Liver (tissue), 9 donors: ENCODE measurements around the gene MORN3. TPM values are rescaled to one million over a fixed set of nuclear protein-coding genes. Genes with fewer than 3 reads are reported as not detected.

ENCODE experiments used
- DNase-seq: peaks from one replicate; pipeline ENCODE4 v3.0.0-alpha.2; 2017; ENCODE audit warnings: low spot score
- H3K27ac ChIP-seq, 2 donors: one replicate each; pipeline ENCODE4 v1.7.0; 2013; ENCODE audit warnings: inconsistent platforms in 2 of 2, low read length in 2 of 2, control low read depth in 1 of 2, low read depth in 1 of 2, mild to moderate bottlenecking in 1 of 2
- H3K27me3 ChIP-seq, 4 donors: one replicate each; pipeline versions ENCODE4 v1.6.1 to v1.7.0; 2013; ENCODE audit warnings: low read length in 3 of 4, inconsistent platforms in 1 of 4, mild to moderate bottlenecking in 1 of 4, moderate library complexity in 1 of 4; ENCODE audit not compliant: control insufficient read depth in 4 of 4, insufficient read depth in 4 of 4
- H3K36me3 ChIP-seq, 4 donors: one replicate each; pipeline versions ENCODE4 v1.6.1 to v1.7.0; 2013; ENCODE audit warnings: low read length in 3 of 4, mild to moderate bottlenecking in 3 of 4, low read depth in 1 of 4, moderate library complexity in 1 of 4; ENCODE audit not compliant: control insufficient read depth in 4 of 4, insufficient read depth in 3 of 4
- H3K4me1 ChIP-seq, 4 donors: one replicate each; pipeline versions ENCODE4 v1.6.1 to v1.7.0; 2013; ENCODE audit warnings: low read length in 3 of 4, mild to moderate bottlenecking in 3 of 4, moderate library complexity in 1 of 4; ENCODE audit not compliant: control insufficient read depth in 4 of 4, insufficient read depth in 4 of 4
- H3K4me3 ChIP-seq, 3 donors: one replicate each; pipeline versions ENCODE4 v1.6.1 to v1.7.0; 2013; ENCODE audit warnings: low read length in 3 of 3, control low read depth in 1 of 3, low read depth in 1 of 3, mild to moderate bottlenecking in 1 of 3
- H3K9ac ChIP-seq, 2 donors: one replicate each; pipeline ENCODE4 v1.7.0; 2013; ENCODE audit warnings: low read length in 2 of 2, mild to moderate bottlenecking in 2 of 2, moderate library complexity in 2 of 2, control low read depth in 1 of 2, low read depth in 1 of 2
- H3K9me3 ChIP-seq, 4 donors: one replicate each; pipeline versions ENCODE4 v1.6.1 to v1.7.0; 2013; ENCODE audit warnings: low read length in 3 of 4; ENCODE audit not compliant: control insufficient read depth in 4 of 4
- ATF3 ChIP-seq: IDR thresholded peaks from 2 replicates; pipeline ENCODE4 v1.6.1; 2016; ENCODE audit warnings: antibody characterized with exemption
- CTCF ChIP-seq: fragments of 150-350 bp; IDR thresholded peaks from 2 replicates; pipeline ENCODE4 v1.5.1; 2017; ENCODE audit warnings: improper control_type of control experiment, low read depth, low read length; ENCODE audit not compliant: missing input control
- EGR1 ChIP-seq, 2 donors: IDR thresholded peaks; 2 replicates each; pipeline ENCODE4 v1.6.1; 2016 to 2018; ENCODE audit warnings: antibody characterized with exemption in 2 of 2, low read depth in 2 of 2
- FOXA1 ChIP-seq: IDR thresholded peaks from 2 replicates; pipeline ENCODE4 v1.6.1; 2016; ENCODE audit warnings: antibody characterized with exemption
- FOXA2 ChIP-seq: IDR thresholded peaks from 2 replicates; pipeline ENCODE4 v1.6.1; 2016; ENCODE audit warnings: antibody characterized with exemption
- GABPA ChIP-seq, 2 donors: IDR thresholded peaks in 1 of 2; conservative IDR thresholded peaks in 1 of 2; 2 replicates each; pipeline ENCODE4 v1.6.1; 2016; ENCODE audit warnings: antibody characterized with exemption in 2 of 2, mild to moderate bottlenecking in 1 of 2, moderate library complexity in 1 of 2
- HNF4A ChIP-seq, 2 donors: conservative IDR thresholded peaks; 2 replicates each; pipeline ENCODE4 v1.6.1; 2016; ENCODE audit warnings: antibody characterized with exemption in 2 of 2, mild to moderate bottlenecking in 2 of 2
- HNF4G ChIP-seq: IDR thresholded peaks from 2 replicates; pipeline ENCODE4 v1.6.1; 2016; ENCODE audit warnings: antibody characterized with exemption
- JUND ChIP-seq, 2 donors: IDR thresholded peaks; 2 replicates each; pipeline ENCODE4 v1.6.1; 2016; ENCODE audit warnings: antibody characterized with exemption in 2 of 2
- MAX ChIP-seq: IDR thresholded peaks from 2 replicates; pipeline ENCODE4 v1.6.1; 2016; ENCODE audit warnings: antibody characterized with exemption
- NR2F2 ChIP-seq: IDR thresholded peaks from 2 replicates; pipeline ENCODE4 v1.6.1; 2016; ENCODE audit warnings: antibody characterized with exemption
- RAD21 ChIP-seq, 2 donors: IDR thresholded peaks; 2 replicates each; pipeline ENCODE4 v1.6.1; 2016; ENCODE audit warnings: antibody characterized with exemption in 2 of 2, mild to moderate bottlenecking in 2 of 2
- REST ChIP-seq: IDR thresholded peaks from 2 replicates; pipeline ENCODE4 v1.6.1; 2016; ENCODE audit warnings: antibody characterized with exemption, mild to moderate bottlenecking
- RXRA ChIP-seq, 2 donors: IDR thresholded peaks; 2 replicates each; pipeline ENCODE4 v1.6.1; 2017 to 2018; ENCODE audit warnings: antibody characterized with exemption in 2 of 2, mild to moderate bottlenecking in 1 of 2
- TAF1 ChIP-seq: conservative IDR thresholded peaks from 2 replicates; pipeline ENCODE4 v1.6.1; 2016; ENCODE audit warnings: antibody characterized with exemption, mild to moderate bottlenecking
- YY1 ChIP-seq: IDR thresholded peaks from 2 replicates; pipeline ENCODE4 v1.6.1; 2016; ENCODE audit warnings: antibody characterized with exemption, mild to moderate bottlenecking
- WGBS: extraction: QIAGEN DNeasy Blood & Tissue Kit; methylation state at CpG from one replicate; pipeline ENCODE4 v1.1.7; 2013; 5-methylcytosine and 5-hydroxymethylcytosine counted together
- polyA plus RNA-seq, 2 donors: library from polyadenylated mRNA; stranded (reverse) in 1 of 2; unstranded in 1 of 2; fragments of 200-250 nt in 1 of 2; fragments of >200 nt in 1 of 2; fragmentation: Nextera tagmentation in 1 of 2; extraction: Ambion mirVana in 1 of 2; gene quantifications; one replicate each; pipeline versions ENCODE4 v1.2.1 to v1.2.3, GENCODE V29; 2013 to 2015
- total RNA-seq, 2 donors: library from RNA; depleted of rRNA; stranded (reverse); fragments of >200 nt; gene quantifications; one replicate each; pipeline ENCODE4 v1.2.3, GENCODE V29; 2014
- TF ChIP-seq, protein P1 (sequence below): IDR thresholded peaks from 2 replicates; pipeline ENCODE4 v1.6.1; 2016; ENCODE audit warnings: antibody characterized with exemption
- donor health status: healthy.
- donor health status: healthy.
- donor health status: healthy.
- donor health status: healthy.
- donor health status: healthy.

MORN3 gene
- total and polyA plus RNA-seq, 4 donors, result 0.05 to 0.13 (median 0.07) TPM

DNA sequence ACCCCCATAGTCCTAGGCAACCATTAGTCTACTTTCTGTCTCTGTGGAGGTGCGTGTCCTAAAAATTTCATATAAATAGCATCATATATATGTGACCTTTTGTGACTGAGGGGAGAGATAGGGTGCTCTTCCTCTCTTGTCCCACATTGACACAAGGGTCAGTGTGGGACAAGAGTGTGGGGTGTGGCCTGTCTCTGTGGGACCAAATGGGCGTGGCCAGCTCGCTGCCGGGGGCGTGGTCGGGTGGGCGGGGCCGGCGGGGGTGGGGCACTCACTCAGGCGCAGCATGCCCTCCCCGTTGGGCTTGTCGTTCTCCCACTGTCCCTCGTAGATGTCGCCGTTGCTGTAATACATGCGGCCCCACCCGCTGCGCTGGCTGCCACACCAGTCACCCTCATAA lies 15.5 kb downstream of the MORN3 start:
- Histone ChIP-seq H3K36me3 (no peaks in the 10 kb centered on the region), H3K4me1 (no peaks in the 10 kb centered on the region), H3K4me3 (no peak overlapping the region), H3K27me3 (no peaks in the 10 kb centered on the region), H3K9me3 (no peaks in the 10 kb centered on the region), H3K27ac (no peak overlapping the region), H3K9ac (no peak overlapping the region)
- peak; percentile 66 for DNase-seq
- 67% methylated on average over 18 of the region's 18 CpGs for WGBS
- no peak for TF ChIP-seq YY1
- no peak for TF ChIP-seq REST
- TF ChIP-seq, protein P1, sequence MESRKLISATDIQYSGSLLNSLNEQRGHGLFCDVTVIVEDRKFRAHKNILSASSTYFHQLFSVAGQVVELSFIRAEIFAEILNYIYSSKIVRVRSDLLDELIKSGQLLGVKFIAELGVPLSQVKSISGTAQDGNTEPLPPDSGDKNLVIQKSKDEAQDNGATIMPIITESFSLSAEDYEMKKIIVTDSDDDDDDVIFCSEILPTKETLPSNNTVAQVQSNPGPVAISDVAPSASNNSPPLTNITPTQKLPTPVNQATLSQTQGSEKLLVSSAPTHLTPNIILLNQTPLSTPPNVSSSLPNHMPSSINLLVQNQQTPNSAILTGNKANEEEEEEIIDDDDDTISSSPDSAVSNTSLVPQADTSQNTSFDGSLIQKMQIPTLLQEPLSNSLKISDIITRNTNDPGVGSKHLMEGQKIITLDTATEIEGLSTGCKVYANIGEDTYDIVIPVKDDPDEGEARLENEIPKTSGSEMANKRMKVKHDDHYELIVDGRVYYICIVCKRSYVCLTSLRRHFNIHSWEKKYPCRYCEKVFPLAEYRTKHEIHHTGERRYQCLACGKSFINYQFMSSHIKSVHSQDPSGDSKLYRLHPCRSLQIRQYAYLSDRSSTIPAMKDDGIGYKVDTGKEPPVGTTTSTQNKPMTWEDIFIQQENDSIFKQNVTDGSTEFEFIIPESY, result no peak
- TF ChIP-seq MAX, result no peak
- no peak for TF ChIP-seq EGR1 (IDR thresholded peaks at IDR 0.05; ENCODE audit: low read depth in 2 of 2)
- TF ChIP-seq NR2F2, result no peak
- no peak for TF ChIP-seq HNF4G
- TF ChIP-seq JUND (IDR thresholded peaks at IDR 0.05), result no peak
- no peak for TF ChIP-seq HNF4A (conservative IDR thresholded peaks at IDR 0.05)
- TF ChIP-seq GABPA (IDR thresholded peaks at IDR 0.05 in 1 of 2, conservative IDR thresholded peaks at IDR 0.05 in 1 of 2), result no peak
- no peak for TF ChIP-seq FOXA1
- TF ChIP-seq RXRA (IDR thresholded peaks at IDR 0.05), result no peak
- no peak for TF ChIP-seq FOXA2
- no peak for TF ChIP-seq RAD21 (IDR thresholded peaks at IDR 0.05)
- no peak for TF ChIP-seq ATF3
- no peak for TF ChIP-seq TAF1

DNA sequence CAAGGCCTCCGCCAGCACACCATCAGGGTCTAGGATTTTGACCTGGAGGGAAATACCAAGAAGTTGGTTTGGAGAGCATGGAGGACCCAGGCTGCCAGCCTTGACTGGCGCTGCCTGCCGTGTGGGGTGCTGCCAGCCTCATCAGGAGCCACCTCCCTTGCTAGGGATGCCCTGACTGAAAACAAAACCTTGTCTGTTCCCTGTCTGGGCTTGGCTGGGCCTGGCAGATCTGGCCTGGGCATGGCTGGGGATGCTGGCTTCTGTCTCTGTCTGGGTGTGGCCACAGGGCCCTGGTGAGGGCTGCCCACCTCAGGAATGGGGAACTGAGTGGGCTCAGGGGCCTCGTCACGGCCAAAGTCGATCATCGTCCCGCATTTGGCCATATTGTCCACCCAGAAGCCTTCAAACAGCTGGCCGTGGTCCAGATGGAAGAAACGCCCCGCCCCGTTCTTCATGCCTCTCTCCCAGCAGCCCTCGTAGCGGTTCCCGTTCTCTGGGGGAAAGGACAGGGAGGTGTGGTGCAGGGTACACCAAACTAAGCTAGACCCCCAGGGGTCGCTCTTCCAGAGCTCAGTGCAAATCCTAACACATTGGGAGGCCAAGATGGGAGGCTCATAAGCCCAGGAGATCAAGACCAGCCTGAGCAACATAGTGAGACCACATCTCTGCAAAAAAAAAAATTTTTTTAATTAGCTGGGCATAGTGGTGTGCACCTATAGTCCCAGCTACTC lies 16.5 kb downstream of the MORN3 start:
- TF ChIP-seq RAD21 (IDR thresholded peaks at IDR 0.05) (no peak), RXRA (IDR thresholded peaks at IDR 0.05) (no peak), HNF4G (no peak), YY1 (no peak), CTCF (no peak), ATF3 (no peak), EGR1 (IDR thresholded peaks at IDR 0.05; ENCODE audit: low read depth in 2 of 2) (no peak)
- Histone ChIP-seq H3K36me3 (no peaks in the 10 kb centered on the region), H3K27ac (no peak overlapping the region), H3K9me3 (no peaks in the 10 kb centered on the region), H3K4me1 (no peaks in the 10 kb centered on the region), H3K4me3 (no peak overlapping the region), H3K9ac (no peak overlapping the region), H3K27me3 (no peaks in the 10 kb centered on the region)
- 85% methylated on average over 16 of the region's 16 CpGs for WGBS
- no peak for DNase-seq
